GM23248 (cell line): ENCODE data around the gene CREB3.

Experiments used
- EZH2 ChIP-seq: fragments of 200-600 bp; sonication (generic); IDR thresholded peaks from 2 replicates; pipeline ENCODE4 v1.6.1; 2018; ENCODE audit warnings: antibody characterized with exemption, mild to moderate bottlenecking; ENCODE audit not compliant: insufficient read depth, poor library complexity, severe bottlenecking
- EZH2phosphoT487 ChIP-seq: fragments of 200-600 bp; sonication (generic); IDR thresholded peaks from 2 replicates; pipeline ENCODE4 v1.6.1; 2018; ENCODE audit warnings: antibody characterized with exemption, moderate library complexity, mild to moderate bottlenecking, low read depth; ENCODE audit not compliant: insufficient read depth

DNA sequence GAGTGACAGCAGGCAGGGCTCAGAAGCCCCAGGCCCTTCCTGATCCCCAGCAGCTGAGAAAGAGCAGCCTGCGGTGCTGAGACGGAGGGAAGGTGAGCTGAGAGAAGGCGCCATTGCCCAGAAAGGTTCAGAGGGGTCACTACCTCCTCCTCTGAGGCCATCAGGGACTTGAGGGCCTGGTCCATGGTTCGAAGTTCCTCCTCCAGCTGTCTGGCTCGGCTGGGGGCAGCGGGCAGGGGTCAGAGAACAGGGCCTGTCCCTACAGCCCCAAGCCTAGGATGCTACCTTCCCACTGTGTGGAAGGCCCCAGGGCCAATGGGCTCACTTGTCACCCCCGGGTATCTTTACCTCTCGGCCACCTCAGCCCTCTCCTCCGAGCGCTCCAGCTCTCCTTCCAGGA, 47.5 kb upstream of the CREB3 start:
- TF ChIP-seq EZH2phosphoT487 = no peak
- no peak for TF ChIP-seq EZH2
